Liver (tissue), 3 donors: ENCODE data around the gene ADCY2.

ENCODE experiments used
- ATF3 ChIP-seq: IDR thresholded peaks from 2 replicates; pipeline ENCODE4 v1.6.1; 2016; ENCODE audit warnings: antibody characterized with exemption
- CTCF ChIP-seq: fragments of 150-350 bp; IDR thresholded peaks from 2 replicates; pipeline ENCODE4 v1.5.1; 2017; ENCODE audit warnings: improper control_type of control experiment, low read depth, low read length; ENCODE audit not compliant: missing input control
- FOXA1 ChIP-seq: IDR thresholded peaks from 2 replicates; pipeline ENCODE4 v1.6.1; 2016; ENCODE audit warnings: antibody characterized with exemption
- GABPA ChIP-seq, 2 donors: IDR thresholded peaks in 1 of 2; conservative IDR thresholded peaks in 1 of 2; 2 replicates each; pipeline ENCODE4 v1.6.1; 2016; ENCODE audit warnings: antibody characterized with exemption in 2 of 2, mild to moderate bottlenecking in 1 of 2, moderate library complexity in 1 of 2
- HNF4A ChIP-seq, 2 donors: conservative IDR thresholded peaks; 2 replicates each; pipeline ENCODE4 v1.6.1; 2016; ENCODE audit warnings: antibody characterized with exemption in 2 of 2, mild to moderate bottlenecking in 2 of 2
- HNF4G ChIP-seq: IDR thresholded peaks from 2 replicates; pipeline ENCODE4 v1.6.1; 2016; ENCODE audit warnings: antibody characterized with exemption
- JUND ChIP-seq, 2 donors: IDR thresholded peaks; 2 replicates each; pipeline ENCODE4 v1.6.1; 2016; ENCODE audit warnings: antibody characterized with exemption in 2 of 2
- MAX ChIP-seq: IDR thresholded peaks from 2 replicates; pipeline ENCODE4 v1.6.1; 2016; ENCODE audit warnings: antibody characterized with exemption
- NR2F2 ChIP-seq: IDR thresholded peaks from 2 replicates; pipeline ENCODE4 v1.6.1; 2016; ENCODE audit warnings: antibody characterized with exemption
- RAD21 ChIP-seq, 2 donors: IDR thresholded peaks; 2 replicates each; pipeline ENCODE4 v1.6.1; 2016; ENCODE audit warnings: antibody characterized with exemption in 2 of 2, mild to moderate bottlenecking in 2 of 2
- REST ChIP-seq: IDR thresholded peaks from 2 replicates; pipeline ENCODE4 v1.6.1; 2016; ENCODE audit warnings: antibody characterized with exemption, mild to moderate bottlenecking
- SP1 ChIP-seq: IDR thresholded peaks from 2 replicates; pipeline ENCODE4 v1.6.1; 2018; ENCODE audit warnings: antibody characterized with exemption, mild to moderate bottlenecking
- TAF1 ChIP-seq: conservative IDR thresholded peaks from 2 replicates; pipeline ENCODE4 v1.6.1; 2016; ENCODE audit warnings: antibody characterized with exemption, mild to moderate bottlenecking
- YY1 ChIP-seq: IDR thresholded peaks from 2 replicates; pipeline ENCODE4 v1.6.1; 2016; ENCODE audit warnings: antibody characterized with exemption, mild to moderate bottlenecking
- donor health status: healthy.
- donor health status: healthy.

GRCh38 chr5:7846327-7846726, 450.4 kb downstream of the ADCY2 start:
- TF ChIP-seq HNF4G (no peak), CTCF (no peak), MAX (no peak), REST (no peak), TAF1 (no peak), YY1 (no peak), NR2F2 (no peak), ATF3 (no peak), GABPA (IDR thresholded peaks at IDR 0.05 in 1 of 2, conservative IDR thresholded peaks at IDR 0.05 in 1 of 2) (no peak), JUND (IDR thresholded peaks at IDR 0.05) (no peak), HNF4A (conservative IDR thresholded peaks at IDR 0.05) (no peak), SP1 (no peak), RAD21 (IDR thresholded peaks at IDR 0.05) (no peak), FOXA1 (no peak)
